COLO829 (cell line): ENCODE measurements around the gene ACSBG1.
"Not testable (repeated sequence)": the region's sequence is repeated elsewhere in the genome, so short reads cannot be mapped to it uniquely, and the experiment has no call there.

ENCODE experiments used
- DNase-seq: peaks from one replicate; pipeline ENCODE4 v3.0.0; 2012; ENCODE audit warnings: low spot score

The ACSBG1 gene

GRCh38 chr15:78249131-78249530 lies 14.8 kb upstream of the ACSBG1 start:
- no peak for DNase-seq

- DNase-seq, result no peak
Measured at GRCh38 chr15:78247911-78248310, 13.5 kb upstream of the ACSBG1 start.

DNA sequence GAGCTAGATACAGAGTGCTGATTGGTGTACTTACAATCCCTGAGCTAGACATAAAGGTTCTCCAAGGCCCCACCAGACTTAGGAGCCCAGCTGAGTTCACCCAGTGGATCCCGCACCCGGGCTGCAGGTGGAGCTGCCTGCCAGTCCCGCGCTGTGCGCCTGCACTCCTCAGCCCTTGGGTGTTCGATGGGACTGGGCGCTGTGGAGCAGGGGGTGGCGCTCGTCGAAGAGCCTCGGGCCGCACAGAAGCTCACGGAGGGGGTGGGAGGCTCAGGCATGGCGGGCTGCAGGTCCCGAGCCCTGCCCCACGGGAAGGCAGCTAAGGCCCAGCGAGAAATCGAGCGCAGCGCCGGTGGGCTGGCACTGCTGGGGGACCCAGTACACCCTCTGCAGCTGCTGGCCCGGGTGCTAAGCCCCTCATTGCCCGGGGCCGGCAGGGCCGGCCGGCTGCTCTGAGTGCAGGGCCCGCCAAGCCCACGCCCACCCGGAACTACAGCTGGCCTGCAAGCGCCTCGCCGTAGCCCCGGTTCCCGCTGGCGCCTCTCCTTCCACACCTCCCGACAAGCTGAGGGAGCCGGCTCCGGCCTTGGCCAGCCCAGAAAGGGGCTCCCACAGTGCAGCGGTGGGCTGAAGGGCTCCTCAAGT lies 11.7 kb upstream of the ACSBG1 start:
- DNase-seq, result not testable (repeated sequence)

GRCh38 chr15:78245392-78245791 lies 11.0 kb upstream of the ACSBG1 start:
- not testable (repeated sequence) for DNase-seq

GRCh38 chr15:78244893-78245292 lies 10.5 kb upstream of the ACSBG1 start:
- no peak for DNase-seq

DNA sequence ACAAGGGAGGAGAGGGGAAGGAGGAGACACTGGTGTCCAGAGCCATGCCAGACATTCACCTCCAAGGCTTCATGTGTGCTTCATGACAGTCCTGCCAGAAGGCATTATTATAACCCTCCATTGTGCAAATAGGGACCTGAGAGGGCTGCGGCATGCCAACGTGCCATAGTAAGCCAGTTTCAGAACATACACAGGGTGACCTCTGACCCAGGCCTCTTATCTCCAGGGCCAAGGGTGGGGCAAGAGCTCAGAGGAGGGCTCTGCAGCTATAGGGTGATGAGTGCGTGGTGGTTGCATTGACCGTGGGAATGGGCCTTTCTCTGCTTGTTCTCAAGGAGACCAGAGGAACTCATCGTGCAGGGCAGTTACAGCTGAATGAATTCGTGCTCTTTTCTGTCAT lies 9.7 kb upstream of the ACSBG1 start:
- no peak for DNase-seq

GRCh38 chr15:78243491-78243941 lies 9.2 kb upstream of the ACSBG1 start:
- no peak for DNase-seq

DNA sequence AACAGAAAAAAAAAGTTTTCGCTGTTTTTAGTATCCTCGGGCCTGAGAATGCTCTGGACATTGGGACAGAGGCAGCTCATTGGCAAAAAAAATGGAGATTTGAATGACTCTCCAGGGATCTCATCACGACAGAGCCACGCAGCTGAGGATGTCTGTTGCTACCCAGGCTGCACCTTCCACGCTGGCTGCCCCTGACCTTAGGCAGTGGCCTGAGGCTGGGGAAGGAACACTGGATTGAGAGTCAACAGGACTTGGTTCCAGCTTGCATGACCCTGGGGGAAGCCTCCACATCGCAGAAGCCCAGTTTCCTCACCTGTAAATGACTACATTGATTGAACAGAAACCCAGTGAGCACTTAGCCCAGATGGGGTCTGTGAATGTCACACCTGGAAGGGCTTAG lies 8.7 kb upstream of the ACSBG1 start:
- DNase-seq, result no peak

GRCh38 chr15:78242128-78242527 lies 7.8 kb upstream of the ACSBG1 start:
- no peak for DNase-seq

- peak; percentile 55 for DNase-seq
Measured at GRCh38 chr15:78241017-78241416, 6.7 kb upstream of the ACSBG1 start.

DNA sequence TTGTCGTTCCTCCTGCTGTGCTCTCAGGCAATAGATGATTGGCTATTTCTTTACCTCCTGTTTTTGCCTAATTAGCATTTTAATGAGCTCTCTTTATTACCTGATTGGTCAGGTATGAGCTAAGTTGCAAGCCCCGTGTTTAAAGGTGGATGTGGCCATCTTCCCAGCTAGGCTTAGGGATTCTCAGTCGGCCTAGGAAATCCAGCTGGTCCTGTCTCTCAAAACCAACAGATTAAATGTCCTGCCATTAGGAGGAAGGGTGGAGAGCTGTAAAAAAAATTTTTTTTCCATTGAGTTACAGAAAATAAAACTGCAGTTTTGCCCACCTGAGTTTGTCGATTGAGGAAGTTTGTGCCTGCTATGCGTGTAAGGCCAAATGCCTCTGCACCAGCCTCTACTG lies 5.4 kb upstream of the ACSBG1 start:
- no peak for DNase-seq

GRCh38 chr15:78237146-78237545 lies 2.8 kb upstream of the ACSBG1 start:
- DNase-seq, result no peak

GRCh38 chr15:78236491-78236890 lies 2.1 kb upstream of the ACSBG1 start:
- DNase-seq, result no peak

GRCh38 chr15:78233496-78233895 lies 869 bp downstream of the ACSBG1 start:
- no peak for DNase-seq

DNA sequence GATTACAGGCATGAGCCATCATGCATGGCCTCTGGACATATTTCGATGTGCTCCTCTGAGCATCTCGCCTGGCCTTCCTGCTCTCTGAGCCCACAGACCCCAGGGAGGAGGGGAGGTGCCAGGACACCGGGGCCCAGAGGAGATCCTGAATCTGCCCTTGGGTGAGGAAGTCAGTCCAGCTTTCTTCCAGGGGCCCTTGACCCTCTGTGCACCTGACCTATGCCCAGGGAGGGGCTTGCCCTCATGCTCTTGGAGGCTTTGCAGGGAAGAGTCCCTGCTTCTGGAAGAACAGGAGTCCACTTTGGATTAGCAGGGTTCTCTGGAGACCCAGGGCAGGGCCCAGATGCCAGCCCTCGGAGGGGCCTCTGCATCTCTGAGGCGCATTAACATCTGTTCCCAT lies 1.4 kb downstream of the ACSBG1 start:
- no peak for DNase-seq

GRCh38 chr15:78229431-78230406 lies 4.6 kb downstream of the ACSBG1 start:
- no peak for DNase-seq

DNA sequence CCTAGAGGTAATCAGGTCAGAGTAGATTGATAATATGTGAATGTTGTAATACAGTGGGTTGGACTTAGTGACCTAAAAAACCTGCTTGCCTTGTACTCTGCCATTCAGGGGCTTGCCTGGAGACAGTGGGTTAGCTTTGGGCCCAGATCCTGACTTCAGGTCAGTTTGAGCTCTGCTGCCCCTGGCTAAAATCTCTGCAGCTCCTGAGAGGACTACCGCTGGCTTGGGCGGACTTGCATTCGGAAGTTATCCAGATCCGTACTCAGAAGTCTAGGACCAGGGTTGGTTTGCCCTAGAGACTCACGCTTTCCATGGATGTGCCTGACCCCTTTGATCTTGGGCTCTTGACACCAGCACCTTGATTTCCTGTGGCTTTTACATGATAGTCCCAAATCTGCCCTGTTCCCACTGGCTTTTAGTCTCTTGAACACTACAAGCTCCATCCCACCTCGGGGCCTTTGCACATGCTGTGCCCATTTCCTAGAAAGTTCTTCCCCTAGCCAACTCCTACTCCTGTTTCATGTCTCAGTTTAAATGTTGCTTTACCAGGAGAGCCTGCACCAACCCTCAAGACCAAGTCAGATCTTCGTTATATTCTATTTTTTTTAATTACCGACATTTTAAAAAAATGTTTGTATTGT lies 5.9 kb downstream of the ACSBG1 start:
- no peak for DNase-seq

DNA sequence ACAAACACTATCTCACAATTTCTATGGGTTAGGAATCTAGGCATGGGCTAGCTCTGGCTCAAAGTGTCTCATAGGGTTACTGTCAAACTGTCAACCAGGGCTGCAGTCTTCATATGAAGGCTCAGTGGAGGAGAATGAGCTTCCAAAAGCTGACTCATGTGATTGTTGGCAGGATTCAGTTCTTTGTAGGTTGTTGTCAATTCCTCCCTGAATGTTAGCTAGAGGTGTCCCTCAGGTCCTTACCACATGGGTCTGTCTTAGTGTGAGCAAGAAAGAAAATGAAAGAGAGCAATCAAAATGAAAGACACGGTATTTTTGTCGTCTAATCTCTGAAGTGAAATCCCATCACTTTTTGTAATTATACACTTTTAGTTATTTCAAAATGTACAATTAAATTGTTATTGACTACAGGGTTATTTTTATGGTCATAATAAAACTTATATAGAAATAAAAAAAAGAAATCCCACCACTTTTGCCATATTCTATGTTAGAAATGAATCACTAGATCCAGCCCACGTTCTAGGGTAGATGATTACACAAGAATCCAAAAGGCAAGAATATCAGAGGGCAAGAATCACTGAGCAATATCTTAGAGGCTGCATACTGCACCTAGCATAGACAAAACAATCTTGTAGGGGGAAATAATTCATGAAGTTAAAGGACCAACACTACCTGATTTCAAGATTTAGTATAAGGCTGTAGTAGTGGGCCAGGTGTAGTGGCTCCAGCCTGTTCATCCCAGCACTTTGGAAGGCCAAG lies 8.4 kb downstream of the ACSBG1 start:
- DNase-seq, result no peak

- no peak for DNase-seq
Measured at GRCh38 chr15:78224023-78224411, 10.3 kb downstream of the ACSBG1 start.

- no peak for DNase-seq
Measured at GRCh38 chr15:78223396-78224022, 10.9 kb downstream of the ACSBG1 start.

DNA sequence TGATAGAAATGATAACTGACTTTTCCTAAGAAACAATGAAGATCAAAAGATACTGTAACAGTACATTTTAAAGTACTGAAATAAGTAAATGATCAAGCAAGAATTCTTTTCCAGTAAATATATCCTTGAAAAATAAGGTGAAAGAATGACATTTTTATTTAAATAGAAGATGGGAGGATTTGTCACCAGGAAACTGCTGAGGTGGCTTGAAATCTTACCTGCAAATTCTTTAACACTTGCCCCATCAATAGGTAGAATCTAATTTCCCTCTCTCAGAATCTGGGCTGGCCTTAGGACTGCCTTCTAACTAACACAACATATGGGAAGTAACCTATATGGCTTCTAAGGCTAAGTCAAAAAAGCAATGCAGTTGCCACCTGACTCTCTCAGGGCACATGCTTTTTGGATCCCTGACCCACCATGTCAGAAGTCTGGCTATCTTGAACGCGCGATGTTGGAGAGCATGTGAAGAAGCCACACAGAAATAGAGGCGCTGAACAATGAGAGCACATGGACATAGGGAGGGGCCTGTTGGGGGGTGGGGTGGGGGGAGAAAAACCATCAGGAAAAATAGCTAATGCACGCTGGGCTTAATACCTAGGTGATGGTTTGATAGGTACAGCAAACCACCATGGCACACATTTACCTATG lies 11.5 kb downstream of the ACSBG1 start:
- DNase-seq, result no peak
